Measurements from ENCODE around the gene SSTR1.

The SSTR1 gene

GRCh38 chr14:38202444-38203191 is 5.1 kb upstream of the SSTR1 start:
- no peak for DNase-seq (ENCODE audit: low read depth in 2 of 2)

- no peak for DNase-seq (ENCODE audit: low read depth in 2 of 2)
Observed at GRCh38 chr14:38203929-38204718, 3.6 kb upstream of the SSTR1 start.

GRCh38 chr14:38204719-38205115 is 3.0 kb upstream of the SSTR1 start:
- DNase-seq (ENCODE audit: low read depth in 2 of 2) = no peak

- no peak for DNase-seq (ENCODE audit: low read depth in 2 of 2)
Observed at GRCh38 chr14:38205119-38205813, 2.4 kb upstream of the SSTR1 start.

- no peak for DNase-seq (ENCODE audit: low read depth in 2 of 2)
Observed at GRCh38 chr14:38205949-38206665, 1.6 kb upstream of the SSTR1 start.

GRCh38 chr14:38206689-38207376 is 871 bp upstream of the SSTR1 start:
- DNase-seq (ENCODE audit: low read depth in 2 of 2) = no peak

GRCh38 chr14:38207377-38207735 is 348 bp upstream of the SSTR1 start:
- no peak for DNase-seq (ENCODE audit: low read depth in 2 of 2)

GRCh38 chr14:38208618-38209562 is 1.2 kb downstream of the SSTR1 start:
- peak in 1 of 2 experiments; percentile 40 for DNase-seq (ENCODE audit: low read depth in 2 of 2)

GRCh38 chr14:38209572-38210557 is 2.2 kb downstream of the SSTR1 start:
- DNase-seq (ENCODE audit: low read depth in 2 of 2) = no peak

GRCh38 chr14:38210587-38211216 is 3.0 kb downstream of the SSTR1 start:
- DNase-seq (ENCODE audit: low read depth in 2 of 2) = no peak

- no peak for DNase-seq (ENCODE audit: low read depth in 2 of 2)
Observed at GRCh38 chr14:38211255-38211735, 3.6 kb downstream of the SSTR1 start.

- DNase-seq (ENCODE audit: low read depth in 2 of 2) = no peak
Observed at GRCh38 chr14:38212111-38212510, 4.4 kb downstream of the SSTR1 start.

GRCh38 chr14:38213001-38213400 is 5.3 kb downstream of the SSTR1 start:
- no peak for DNase-seq (ENCODE audit: low read depth in 2 of 2)

- no peak for DNase-seq (ENCODE audit: low read depth in 2 of 2)
Observed at GRCh38 chr14:38217553-38217952, 9.8 kb downstream of the SSTR1 start.

- no peak for DNase-seq (ENCODE audit: low read depth in 2 of 2)
Observed at GRCh38 chr14:38221077-38221476, 13.4 kb downstream of the SSTR1 start.

GRCh38 chr14:38224338-38224737 is 16.6 kb downstream of the SSTR1 start:
- DNase-seq (ENCODE audit: low read depth in 2 of 2) = no peak

GRCh38 chr14:38225946-38226345 is 18.2 kb downstream of the SSTR1 start:
- no peak for DNase-seq (ENCODE audit: low read depth in 2 of 2)

GRCh38 chr14:38226366-38226765 is 18.7 kb downstream of the SSTR1 start:
- DNase-seq (ENCODE audit: low read depth in 2 of 2) = no peak
